Lower lobe of right lung (tissue), 2 donors: ENCODE measurements around the gene OR51V1. TPM values are rescaled to one million over a fixed set of nuclear protein-coding genes. Genes with fewer than 3 reads are reported as not detected.

Source experiments
- ATAC-seq, 2 donors: fragments of 200-7000 bp; cut with Tn5 transposase; one replicate each; pipeline ENCODE4 v1.9.1; 2020 to 2022; ENCODE audit warnings: mild to moderate bottlenecking in 2 of 2, moderate library complexity in 2 of 2
- DNase-seq: peaks from one replicate; pipeline ENCODE4 v3.0.0-alpha.2; 2020
- H3K27ac ChIP-seq: fragments of 200-600 bp; one replicate; pipeline ENCODE4 v1.8.0; 2022
- H3K27me3 ChIP-seq: fragments of 200-600 bp; one replicate; pipeline ENCODE4 v1.8.0; 2022; ENCODE audit warnings: low read depth
- H3K36me3 ChIP-seq: fragments of 200-600 bp; one replicate; pipeline ENCODE4 v1.8.0; 2022; ENCODE audit warnings: mild to moderate bottlenecking
- H3K4me1 ChIP-seq: fragments of 200-600 bp; one replicate; pipeline ENCODE4 v1.8.0; 2022
- H3K4me3 ChIP-seq: fragments of 200-600 bp; one replicate; pipeline ENCODE4 v1.8.0; 2022; ENCODE audit warnings: mild to moderate bottlenecking
- H3K9me3 ChIP-seq: fragments of 200-600 bp; one replicate; pipeline ENCODE4 v1.8.0; 2022
- intact Hi-C: fragments of 100-400 bp; cut with DNase I; formaldehyde crosslinking; loops from one replicate; pipeline ENCODE4 v1.11.0; 2022
- total RNA-seq: library from RNA; stranded (reverse); fragmentation: NEBNext Ultra II Directional; extraction: Animal tissue kit (Norgen Biotek cat#: 25700); gene quantifications from one replicate; pipeline ENCODE4 v1.2.1, GENCODE V29; 2021
- TF ChIP-seq, protein P1 (sequence below): fragments of 200-600 bp; IDR thresholded peaks from one replicate; pipeline ENCODE4 v1.8.0; 2022; ENCODE audit warnings: antibody characterized with exemption, mild to moderate bottlenecking
- donor health status: DM: no; HTN: yes; CAD: no; lungs with severe emphysema.

OR51V1 gene
- total RNA-seq, 1 donor from 2014 or later = not detected

DNA sequence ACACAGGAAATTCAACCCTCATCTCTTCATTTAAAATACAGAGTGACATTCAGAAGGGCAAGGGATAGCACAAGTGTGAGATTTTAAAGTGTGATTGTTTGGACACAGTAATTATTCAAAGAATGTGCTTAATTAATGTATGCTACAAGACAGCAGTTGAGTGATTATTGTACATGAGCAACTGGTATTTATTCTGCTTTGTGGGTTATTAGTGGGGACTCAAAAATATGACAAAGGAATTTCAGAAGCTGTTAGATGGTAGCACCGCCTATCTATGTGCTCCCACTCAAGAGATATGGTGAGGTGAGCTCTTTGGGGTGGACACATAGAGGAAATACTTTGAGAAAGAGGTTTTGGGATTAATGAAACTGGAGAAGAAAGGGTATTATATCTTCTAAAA, 39.6 kb upstream of the OR51V1 start:
- intact Hi-C loops = no loop called here

DNA sequence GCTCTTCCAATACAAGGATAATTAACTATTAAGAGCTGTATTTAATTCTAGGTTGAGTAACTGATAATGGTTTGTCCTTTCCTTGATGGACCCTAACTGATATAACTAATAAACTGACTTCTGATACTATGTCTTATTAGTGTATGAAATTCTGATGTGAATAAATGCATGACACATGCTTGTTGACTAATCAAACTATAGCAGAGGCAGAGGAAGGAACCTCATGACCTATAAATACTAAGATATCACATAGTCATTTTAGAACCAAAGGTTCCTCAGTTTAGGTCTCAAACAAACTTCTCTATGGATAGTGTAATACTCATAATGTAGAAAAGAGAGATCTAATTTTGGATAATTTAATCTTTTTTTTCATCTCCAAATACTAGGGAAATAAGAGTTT, 38.6 kb upstream of the OR51V1 start:
- no peaks in the 10 kb centered on the region for H3K4me1 ChIP-seq
- intact Hi-C loops = no loop called here
- H3K27ac ChIP-seq = no peak overlapping the region

More for the DNA sequence above, 39.6 kb upstream of the OR51V1 start:
- H3K9me3 ChIP-seq = no peaks in the 10 kb centered on the region
- no peaks in the 10 kb centered on the region for H3K36me3 ChIP-seq
- H3K27ac ChIP-seq = no peak overlapping the region
- DNase-seq (no peak), ATAC-seq (no peak)
- TF ChIP-seq, protein P1, sequence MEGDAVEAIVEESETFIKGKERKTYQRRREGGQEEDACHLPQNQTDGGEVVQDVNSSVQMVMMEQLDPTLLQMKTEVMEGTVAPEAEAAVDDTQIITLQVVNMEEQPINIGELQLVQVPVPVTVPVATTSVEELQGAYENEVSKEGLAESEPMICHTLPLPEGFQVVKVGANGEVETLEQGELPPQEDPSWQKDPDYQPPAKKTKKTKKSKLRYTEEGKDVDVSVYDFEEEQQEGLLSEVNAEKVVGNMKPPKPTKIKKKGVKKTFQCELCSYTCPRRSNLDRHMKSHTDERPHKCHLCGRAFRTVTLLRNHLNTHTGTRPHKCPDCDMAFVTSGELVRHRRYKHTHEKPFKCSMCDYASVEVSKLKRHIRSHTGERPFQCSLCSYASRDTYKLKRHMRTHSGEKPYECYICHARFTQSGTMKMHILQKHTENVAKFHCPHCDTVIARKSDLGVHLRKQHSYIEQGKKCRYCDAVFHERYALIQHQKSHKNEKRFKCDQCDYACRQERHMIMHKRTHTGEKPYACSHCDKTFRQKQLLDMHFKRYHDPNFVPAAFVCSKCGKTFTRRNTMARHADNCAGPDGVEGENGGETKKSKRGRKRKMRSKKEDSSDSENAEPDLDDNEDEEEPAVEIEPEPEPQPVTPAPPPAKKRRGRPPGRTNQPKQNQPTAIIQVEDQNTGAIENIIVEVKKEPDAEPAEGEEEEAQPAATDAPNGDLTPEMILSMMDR = no peak
- no peak overlapping the region for H3K4me3 ChIP-seq
- no peaks in the 10 kb centered on the region for H3K4me1 ChIP-seq
- no peaks in the 10 kb centered on the region for H3K27me3 ChIP-seq

DNA sequence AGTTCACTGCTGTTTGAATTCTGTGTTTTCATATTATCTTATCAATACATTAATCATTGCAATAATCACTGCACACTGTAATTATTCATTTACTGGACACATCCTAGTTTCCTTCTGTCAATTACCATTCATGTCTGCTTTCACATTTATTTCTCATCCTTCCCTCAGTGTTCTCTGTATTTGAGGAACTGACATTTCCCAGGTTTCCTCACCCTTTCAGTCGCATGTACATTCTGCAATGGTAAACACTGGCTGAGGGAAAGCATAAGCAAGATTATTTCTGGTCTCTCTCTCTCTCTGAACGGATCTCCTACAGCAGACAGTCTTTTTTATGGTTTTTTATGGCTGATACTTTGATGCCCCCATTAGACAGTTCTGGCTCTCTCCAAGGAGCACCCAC, 38.0 kb upstream of the OR51V1 start:
- H3K9me3 ChIP-seq = no peaks in the 10 kb centered on the region
- no peaks in the 10 kb centered on the region for H3K27me3 ChIP-seq
- ATAC-seq (no peak), DNase-seq (no peak)
- no peak overlapping the region for H3K27ac ChIP-seq
- H3K4me1 ChIP-seq = no peaks in the 10 kb centered on the region
- no peak overlapping the region for H3K4me3 ChIP-seq
- intact Hi-C loops = no loop called here
- TF ChIP-seq, protein P1 = no peak
- no peaks in the 10 kb centered on the region for H3K36me3 ChIP-seq

More for the DNA sequence above, 38.6 kb upstream of the OR51V1 start:
- no peak overlapping the region for H3K4me3 ChIP-seq
- no peaks in the 10 kb centered on the region for H3K27me3 ChIP-seq
- no peaks in the 10 kb centered on the region for H3K9me3 ChIP-seq
- no peak for ATAC-seq
- TF ChIP-seq, protein P1 = no peak
- no peak for DNase-seq
- H3K36me3 ChIP-seq = no peaks in the 10 kb centered on the region

DNA sequence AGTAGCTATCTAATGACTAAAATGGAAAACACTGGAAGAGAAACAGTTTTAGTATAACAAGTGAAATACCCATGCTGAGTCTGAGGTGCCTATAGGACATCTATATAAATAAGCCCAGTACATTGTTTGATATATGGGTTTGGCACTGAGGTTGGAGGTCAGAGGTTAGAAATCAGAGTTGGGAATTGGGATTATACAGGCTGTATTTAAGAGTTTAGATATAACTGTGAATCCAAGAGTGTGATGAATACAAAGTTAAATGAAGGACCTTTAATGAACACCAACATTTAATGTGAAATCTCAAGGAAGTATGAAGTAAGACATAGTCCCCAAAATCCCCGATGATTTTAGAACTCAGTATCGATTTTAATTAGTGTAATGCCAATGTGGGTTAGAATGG, 36.9 kb upstream of the OR51V1 start:
- intact Hi-C loops = no loop called here
- no peak for ATAC-seq

DNA sequence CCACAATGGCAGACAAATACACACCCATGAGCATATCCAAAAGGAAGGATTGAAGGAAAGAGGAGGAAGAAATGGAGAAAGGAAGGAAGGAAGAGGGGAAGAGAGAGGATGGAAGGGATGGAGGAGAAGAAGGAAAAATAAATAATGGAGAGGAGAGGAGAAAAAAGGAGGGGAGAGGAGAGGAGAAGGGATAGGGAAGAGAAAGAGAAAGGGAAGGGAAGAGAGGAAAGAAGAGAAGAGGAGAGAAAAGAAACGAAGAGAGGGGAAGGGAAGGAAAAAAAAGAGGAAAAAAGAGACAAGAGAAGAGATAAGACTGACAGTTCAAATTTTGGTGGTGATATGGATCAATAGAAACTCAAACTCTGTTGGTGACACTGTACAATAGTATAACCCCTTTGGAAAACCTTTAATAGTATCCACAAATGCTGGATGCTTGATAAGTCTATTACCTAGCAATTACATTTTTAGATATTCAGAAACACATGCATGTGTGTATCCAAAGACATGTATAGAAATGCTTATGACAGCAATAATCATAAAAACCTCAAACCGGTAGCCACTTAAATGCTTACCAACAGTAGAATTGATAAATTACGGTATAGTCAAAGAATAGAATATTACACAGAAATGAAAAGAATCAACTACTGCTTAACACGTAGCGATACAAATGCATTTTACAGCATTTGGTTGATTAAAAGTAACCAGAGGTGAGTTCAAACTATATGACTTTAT, 35.0 kb upstream of the OR51V1 start:
- TF ChIP-seq, protein P1 = no peak
- no peak for DNase-seq

More for the DNA sequence above, 36.9 kb upstream of the OR51V1 start:
- H3K27me3 ChIP-seq = no peaks in the 10 kb centered on the region
- no peaks in the 10 kb centered on the region for H3K36me3 ChIP-seq
- H3K4me1 ChIP-seq = no peaks in the 10 kb centered on the region
- no peak for DNase-seq
- H3K27ac ChIP-seq = no peak overlapping the region
- H3K9me3 ChIP-seq = no peaks in the 10 kb centered on the region
- no peak overlapping the region for H3K4me3 ChIP-seq
- TF ChIP-seq, protein P1 = no peak

More for the DNA sequence above, 35.0 kb upstream of the OR51V1 start:
- no peak for ATAC-seq
- intact Hi-C loops = no loop called here
- Histone ChIP-seq H3K27me3 (no peaks in the 10 kb centered on the region), H3K4me3 (no peak overlapping the region), H3K4me1 (no peaks in the 10 kb centered on the region), H3K36me3 (no peaks in the 10 kb centered on the region), H3K27ac (no peak overlapping the region), H3K9me3 (no peaks in the 10 kb centered on the region)
